Activated CD4-positive, alpha-beta T cell treated with anti-CD3 and anti-CD28 coated beads, Interleukin-10, Interleukin-2, amounts not matched to agents 100 ng/mL and 50 ng/mL, durations not matched to agents 16 hours and 8 hours (primary cell): Measurements from ENCODE around the gene EMC6.

Experiments used
- DNase-seq: peaks from one replicate; pipeline ENCODE4 v3.0.0-alpha.2; 2020

Gene EMC6

DNA sequence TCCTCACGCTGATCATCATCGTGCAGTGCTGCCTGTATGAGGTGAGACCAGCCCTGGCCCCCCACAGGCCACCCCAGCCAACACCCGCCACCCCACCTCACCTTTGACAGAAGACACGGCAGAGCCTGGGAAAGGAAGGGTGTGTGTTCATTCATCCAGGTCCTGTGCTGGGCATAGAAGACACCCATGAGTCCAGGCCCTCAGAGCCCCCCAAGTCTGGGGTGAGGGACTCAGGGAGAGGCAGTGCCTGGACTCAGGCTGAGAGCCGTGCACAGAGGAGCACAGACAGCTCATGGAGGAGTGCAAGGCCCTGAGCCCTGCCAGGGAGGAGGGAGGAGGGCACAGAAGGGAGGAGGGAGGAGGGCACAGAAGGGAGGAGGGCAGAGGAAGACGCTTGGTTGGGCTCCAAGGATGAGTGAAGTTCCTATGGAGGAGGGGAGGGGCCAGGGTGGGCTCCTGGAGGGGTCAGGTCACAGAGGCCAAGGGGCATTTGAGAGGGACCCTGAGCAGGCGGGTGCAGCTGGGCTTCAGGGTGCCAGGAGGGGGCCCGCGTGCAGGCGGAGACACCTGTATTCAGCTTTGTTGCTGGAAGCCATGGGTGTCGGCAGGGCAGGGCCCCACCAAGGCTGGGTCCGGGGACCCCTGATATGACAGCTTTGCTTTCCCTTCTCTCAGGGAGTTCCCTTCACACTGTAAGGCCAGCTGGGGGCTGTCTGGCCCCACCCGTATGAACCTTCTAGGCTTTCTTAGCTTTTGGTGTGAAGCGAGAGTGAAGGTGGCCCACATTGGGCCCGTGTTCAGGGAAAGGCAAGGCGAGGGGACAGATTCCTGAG is 11.6 kb upstream of the EMC6 start:
- no peak for DNase-seq

DNA sequence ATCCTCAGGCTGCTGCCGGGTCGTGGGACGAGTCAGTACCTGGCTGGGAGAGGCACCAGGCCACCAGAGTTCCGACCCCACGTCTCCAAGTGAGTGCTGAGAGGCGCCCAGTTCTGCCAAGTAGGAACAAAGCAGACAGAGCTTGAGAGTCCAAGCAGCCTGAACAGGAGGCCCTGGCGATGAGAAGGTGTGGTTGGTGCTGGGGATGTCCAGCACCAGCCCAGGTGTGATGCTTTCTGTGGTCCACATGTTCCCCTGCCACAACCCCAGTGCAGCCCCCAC is 11.1 kb upstream of the EMC6 start:
- DNase-seq: no peak

DNA sequence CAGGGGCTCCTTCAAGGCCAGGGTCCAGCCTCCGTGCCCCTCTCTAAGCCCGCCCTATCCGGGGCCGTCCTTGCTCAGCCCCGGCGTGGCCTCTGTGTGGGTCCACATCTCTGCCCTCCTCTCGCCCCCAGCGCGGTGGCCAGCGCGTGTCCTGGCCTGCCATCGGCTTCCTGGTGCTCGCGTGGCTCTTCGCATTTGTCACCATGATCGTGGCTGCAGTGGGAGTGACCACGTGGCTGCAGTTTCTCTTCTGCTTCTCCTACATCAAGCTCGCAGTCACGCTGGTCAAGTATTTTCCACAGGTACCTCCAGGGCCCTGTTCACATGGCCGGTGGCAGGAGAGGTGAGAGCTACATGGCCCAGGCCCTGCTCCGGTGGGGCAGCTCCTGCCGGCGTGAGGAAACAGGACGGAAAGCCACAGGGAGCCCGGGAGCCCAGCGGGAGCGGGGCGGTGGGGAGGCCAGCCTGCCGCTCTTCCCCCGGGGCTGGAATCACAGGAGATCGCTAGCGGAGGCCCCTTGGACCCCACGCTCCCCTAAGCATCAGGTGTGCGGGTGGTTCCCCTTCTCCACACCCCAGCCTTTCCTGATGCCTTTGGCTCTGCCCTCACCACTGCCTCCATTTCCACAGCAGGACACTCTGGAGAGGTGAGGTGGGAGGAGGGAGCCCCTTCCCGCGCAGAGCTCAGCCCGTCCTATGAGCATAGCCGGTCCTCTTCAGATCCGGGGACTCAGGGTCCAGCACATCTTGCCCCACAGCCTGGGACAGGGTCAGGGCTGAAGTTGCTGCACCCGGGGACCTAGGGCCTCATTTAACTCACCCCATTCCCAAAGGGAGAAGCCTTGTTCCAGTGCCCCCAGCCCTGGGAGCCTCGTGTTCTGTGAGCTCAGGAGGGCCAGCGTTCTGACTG is 10.5 kb upstream of the EMC6 start:
- DNase-seq: no peak

DNA sequence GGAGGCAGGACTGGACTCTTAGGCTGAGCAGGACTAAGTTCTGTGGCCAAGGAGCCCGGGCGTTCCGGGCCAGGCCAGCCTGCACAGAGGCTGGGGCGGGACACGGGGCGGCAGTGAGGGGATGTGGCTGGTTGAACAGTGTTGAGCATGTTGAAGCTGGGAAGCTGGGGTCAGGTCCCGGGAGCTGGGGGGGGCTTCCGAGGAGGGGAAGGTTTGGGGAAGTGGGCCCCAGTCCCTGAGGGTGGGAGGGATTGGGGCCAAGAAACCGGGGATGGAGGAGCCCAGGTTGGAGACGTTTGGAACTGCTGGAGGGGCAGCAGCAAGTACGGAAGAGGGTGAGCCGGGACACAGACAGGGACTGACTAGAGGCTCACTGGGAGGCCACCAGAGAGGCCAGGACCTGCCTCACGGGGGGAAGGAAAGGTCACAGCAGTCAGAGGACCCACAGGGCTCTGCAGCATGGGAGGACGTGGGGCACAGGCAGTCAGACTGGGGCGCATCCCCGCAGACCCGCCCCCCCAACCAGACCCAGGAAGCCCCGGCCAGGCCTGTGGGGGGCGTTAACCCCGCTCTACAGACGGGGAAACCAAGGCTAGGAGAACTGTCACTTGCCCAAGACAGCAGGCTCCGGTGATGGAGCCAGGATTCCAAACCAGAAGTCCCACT is 9.7 kb upstream of the EMC6 start:
- no peak for DNase-seq

DNA sequence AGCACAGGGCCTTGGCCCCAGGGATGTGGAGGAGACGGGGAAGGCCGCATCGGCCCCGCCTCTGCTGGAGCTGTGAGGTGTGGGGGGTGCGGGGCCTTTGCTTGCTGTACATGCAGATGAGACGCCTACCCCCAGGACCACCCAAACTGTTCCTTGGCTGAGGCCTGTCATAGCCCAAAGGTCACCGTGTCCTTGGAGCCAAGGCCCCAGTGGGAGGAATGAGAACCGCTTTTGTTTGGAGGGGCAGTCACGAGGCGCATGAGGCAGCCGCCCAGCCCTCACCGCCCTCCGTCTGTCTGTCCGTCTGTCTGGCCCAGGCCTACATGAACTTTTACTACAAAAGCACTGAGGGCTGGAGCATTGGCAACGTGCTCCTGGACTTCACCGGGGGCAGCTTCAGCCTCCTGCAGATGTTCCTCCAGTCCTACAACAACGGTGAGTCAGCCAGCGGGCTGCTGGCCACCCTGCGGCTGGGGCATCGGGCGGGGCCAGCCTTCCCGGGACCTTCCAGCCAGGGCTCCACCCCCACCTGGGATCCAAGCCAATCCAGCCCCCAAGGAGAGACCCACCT is 9.0 kb upstream of the EMC6 start:
- DNase-seq: no peak

DNA sequence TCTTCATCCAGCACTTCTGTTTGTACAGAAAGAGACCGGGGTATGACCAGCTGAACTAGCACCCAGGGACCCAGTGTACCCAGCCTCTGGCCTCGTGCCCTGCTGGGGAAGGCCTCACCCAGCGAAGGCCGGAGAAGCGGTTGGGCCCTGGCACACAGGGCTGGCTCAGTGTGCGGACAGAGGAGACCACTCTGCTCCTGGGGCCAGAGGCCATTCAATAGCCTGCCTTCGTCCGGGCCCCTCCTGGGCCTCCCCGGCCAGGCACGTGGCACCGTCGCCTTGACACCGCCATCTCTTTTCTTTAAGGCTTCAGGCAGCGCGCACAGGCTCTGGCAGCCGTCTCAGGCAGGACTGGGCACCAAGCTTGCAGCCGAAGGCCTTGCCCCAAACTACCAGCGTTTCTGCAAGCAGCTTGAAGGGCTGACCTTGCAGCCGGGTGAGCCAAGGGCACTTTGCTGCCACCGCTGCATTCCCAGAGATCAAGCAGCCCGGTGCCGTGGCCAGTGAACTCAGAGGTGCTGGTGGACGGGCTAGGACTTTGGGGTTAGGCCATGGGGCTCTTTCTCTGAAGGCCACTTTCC is 8.2 kb upstream of the EMC6 start:
- DNase-seq: no peak

DNA sequence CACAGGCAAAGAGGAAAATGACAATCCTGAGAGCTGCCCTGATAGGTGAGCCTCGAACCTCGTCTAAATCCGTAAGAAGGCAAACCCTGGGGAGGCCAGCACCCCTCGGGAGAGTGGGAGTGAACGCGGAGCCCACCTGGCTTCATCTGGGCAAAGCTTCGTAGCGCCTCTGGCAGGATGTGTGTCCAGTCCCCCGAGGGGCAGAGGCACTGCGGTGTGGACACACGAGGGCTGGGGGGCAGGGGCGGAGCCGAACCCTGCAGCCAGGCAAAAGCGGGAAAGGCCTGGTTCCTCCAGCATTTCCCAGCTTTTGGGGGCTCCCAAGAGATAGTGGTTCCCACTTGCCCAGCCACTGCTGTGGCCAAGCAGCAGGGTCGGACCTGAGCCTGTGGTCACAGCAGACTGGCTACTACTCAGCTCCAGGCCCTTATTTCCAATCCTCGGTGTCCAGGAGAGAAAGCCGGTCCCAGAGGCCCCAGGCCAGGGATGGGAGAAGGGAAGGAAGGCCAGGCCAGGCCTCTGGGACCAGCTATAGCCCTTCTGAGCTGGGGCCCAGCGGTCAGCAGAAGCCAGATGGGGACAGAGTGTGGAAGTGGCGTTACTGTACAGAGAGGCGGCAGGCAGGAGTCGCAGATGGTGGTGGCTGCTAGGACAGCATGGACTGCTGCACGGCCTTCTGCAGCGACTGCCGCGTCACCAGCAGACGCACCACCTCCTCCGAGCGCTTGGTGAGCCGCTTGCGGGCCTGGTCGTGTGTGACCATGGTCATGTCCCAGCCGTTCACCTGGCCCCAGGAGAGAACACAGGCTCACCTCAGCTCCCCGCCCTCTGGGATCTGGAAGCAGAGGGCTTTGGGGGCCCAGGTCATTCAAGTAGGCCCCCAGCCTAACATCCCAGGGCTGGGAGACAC is 5.3 kb upstream of the EMC6 start:
- DNase-seq: no peak

DNA sequence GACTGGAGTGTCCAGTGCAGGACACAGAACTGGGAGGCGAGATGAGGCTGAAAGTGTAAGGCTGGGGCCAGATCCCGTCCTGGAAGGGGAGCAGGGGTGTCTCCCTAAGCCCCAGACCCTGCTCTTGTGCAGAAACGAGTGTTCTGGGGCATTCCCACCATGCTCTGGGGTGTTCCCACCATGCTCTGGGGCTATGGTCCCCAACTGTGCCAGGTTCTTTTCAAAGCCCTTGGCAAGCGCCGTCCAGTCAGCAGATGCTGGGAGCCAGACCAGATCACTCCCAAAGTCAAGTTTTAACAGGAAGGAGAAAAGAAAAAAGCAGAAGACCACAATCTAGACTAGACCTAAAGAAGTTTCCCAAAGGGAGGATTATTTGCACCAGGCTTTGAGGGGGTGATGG is 2.8 kb upstream of the EMC6 start:
- DNase-seq: no peak

DNA sequence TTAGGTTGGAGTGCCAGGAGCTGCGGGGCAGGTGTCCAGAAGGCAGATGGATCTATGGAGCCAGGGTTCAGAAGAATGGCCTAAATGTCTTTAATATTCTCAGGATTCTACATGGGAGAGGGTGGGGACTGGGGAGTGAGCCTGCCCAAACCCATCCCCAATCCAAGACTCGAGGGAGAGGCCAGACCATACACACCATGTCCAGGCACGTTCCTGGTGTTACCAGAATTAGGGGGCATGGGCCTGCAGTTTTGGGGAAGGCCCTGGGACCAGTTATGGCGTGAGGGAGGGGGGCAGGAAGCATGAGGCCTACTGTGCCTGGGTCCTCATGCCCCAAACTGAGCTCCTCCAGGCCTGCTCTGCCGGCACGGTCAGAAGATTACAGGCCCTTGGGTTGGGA is 2.1 kb upstream of the EMC6 start:
- DNase-seq: no peak

DNA sequence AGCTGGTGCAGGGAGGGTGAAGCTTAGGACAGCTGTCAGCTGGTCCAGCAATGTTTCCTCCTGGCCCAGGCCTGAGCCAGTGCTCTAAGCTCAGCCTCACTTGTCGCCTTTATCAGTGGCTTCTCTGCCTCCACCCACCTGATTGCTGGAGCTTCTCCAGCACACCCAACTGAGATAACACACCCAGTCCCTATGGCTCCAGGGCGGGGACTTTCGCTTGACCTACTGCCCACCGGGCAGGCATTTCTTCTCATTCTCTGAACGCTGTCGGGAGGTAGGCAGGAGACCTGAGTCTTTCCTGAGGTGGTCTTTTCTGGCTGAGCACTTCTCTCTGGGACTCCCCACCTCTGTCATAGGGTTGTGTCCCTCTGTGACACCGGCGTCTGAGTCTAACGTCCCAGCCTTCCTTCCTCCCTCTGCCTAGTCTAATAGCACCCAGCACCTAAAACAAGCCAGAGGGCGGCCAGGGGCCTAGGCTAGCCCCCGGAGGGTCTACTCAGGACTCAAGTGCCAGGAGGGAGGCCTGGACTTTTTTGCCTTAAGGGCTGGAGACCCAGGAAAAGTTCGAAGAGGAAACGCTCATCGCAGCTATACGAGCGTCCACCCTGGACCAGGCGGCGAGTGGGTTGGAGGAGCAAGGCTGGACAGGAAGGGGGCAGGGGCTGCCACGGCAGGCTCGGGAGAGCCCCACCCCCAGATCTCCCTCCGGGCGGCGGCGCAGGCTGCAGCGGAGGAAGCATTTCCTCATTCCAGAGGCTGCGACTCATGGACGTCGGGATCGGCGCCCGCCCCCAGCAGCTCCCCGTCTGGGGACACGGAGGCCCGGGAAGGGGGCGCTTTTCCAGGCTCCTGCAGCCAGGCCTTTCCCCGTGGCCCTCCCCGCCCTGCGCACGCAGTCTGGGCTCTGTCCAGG is 990 bp upstream of the EMC6 start:
- DNase-seq: peak; percentile 19

DNA sequence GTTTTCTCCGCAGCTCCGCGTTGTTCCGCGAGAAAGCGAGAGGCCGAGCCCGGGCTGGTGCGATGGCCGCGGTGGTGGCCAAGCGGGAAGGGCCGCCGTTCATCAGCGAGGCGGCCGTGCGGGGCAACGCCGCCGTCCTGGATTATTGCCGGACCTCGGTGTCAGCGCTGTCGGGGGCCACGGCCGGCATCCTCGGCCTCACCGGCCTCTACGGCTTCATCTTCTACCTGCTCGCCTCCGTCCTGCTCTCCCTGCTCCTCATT is 404 bp downstream of the EMC6 start:
- no peak for DNase-seq

DNA sequence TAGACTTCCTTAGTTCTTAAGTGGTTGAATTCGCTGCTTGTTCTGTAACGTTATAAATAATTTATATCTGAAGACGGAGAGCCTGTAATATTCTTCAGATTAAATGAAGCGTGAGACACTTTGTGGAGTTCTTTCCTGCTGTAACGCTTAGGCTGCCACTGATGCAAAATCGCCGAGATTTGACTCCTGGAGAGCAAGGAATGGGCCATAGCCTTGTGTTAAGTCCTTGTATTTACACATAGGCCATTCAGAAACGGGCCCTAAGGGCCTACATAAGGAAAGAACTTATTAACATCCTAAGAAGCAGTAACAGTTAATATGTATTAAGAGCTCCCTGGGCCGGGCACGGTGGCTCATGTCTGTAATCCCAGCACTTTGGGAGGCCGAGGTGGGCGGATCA is 936 bp downstream of the EMC6 start:
- DNase-seq: no peak

DNA sequence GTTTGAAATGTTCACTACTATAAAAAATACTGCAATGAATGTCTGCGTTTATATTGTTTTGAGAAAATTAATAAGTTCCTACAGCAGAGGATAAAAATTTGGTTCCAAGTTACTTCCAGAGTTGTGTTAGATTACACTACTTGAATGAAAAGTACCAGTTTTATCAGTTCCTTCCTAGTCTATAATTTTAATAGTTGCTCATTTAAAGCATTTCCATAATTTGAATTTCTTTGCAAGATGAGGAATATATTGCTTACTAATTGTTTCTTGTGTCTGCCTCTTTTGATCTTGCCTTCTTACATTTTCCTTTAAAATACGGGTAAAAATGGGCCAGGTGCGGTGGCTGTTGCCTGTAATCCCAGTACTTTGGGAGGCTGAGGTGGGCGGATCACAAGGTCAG is 4.0 kb downstream of the EMC6 start:
- DNase-seq: no peak

DNA sequence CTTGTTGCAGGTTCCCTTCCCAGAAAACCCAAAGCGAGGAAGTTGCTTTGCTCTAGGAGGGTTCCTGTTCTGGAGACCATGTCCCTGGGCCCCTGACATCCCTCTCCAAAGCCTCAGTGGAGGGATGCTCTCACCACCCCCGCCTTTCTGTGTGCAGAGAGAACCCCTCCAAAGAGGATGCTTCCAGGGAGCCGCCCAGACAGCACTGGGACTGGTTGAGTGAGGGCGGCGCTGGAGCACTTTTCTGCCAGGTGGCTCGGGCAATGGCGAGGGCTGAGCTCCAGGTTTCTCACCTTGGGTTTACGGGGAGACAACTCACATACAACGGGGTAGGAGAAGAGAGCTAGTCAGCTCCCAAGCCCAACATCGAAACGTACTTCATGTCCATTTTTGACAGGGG is 7.3 kb downstream of the EMC6 start:
- no peak for DNase-seq

DNA sequence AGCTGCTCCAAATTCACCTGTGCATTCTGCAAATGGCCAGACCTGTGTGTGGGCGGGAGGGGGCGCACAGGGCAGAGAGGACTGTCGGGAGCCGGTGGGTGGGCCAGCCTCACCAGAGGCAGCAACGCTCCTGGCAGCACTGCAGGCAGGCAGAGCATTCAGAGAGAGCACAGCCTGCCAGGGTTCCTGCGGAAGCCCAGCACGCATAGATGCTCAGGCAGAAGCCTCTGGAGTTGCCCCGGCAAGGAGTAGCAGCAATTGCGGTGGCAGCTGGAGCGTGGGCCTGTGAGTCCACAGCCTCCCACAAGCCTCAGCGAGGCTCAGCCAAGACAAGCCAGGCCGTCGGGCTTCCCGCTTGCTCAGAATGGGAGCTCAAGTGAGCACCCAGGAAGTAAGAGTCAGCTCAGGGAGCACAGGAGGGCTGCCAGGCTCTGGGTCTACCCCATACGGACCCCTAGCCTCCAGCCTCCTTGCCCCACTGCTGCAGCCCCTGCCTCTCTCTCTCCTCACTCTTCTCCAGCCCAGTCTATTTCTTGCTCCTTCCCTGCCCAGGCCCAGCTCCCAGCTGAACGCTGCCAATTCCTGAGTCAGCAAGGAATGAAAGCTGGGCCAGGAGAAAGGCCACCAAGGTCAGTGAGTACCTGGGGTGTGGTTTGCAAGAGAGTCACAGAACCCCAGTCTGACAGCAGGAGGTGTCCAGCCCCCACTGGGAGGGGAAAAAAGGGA is 9.6 kb downstream of the EMC6 start:
- no peak for DNase-seq

DNA sequence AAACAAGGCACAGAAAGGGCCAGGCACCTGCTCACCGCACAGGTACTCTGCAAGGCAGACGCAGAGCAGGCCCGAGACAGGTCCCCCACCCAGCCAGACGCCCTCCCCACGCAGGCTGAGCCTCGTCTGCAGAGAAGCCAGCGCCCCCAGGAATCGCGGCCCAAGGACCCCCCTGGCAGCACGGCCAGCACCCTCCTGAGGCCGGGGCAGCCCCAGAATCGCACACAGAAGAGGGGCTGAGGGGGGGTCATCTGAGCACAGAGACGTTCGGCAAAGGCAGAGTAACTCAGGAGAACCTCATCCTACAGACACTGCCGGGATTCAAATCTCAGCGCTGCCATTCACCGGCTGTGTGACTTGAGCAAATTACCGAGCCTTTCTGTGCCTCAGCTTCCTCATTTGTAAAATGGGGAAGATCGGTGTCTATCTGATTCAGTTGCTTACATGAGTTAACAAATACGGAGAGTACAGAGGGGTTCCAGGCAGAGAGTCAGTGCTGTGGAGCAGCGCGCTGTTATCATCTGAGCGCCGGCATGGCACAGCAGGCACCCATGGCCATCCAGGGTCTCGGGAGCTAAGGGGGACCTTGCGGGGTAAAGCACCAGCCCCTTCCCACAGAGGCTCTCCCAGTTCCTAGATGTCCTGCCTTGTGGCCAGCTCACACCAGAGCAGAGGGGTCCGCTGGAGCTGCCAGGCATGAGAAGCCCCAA is 10.4 kb downstream of the EMC6 start:
- no peak for DNase-seq

DNA sequence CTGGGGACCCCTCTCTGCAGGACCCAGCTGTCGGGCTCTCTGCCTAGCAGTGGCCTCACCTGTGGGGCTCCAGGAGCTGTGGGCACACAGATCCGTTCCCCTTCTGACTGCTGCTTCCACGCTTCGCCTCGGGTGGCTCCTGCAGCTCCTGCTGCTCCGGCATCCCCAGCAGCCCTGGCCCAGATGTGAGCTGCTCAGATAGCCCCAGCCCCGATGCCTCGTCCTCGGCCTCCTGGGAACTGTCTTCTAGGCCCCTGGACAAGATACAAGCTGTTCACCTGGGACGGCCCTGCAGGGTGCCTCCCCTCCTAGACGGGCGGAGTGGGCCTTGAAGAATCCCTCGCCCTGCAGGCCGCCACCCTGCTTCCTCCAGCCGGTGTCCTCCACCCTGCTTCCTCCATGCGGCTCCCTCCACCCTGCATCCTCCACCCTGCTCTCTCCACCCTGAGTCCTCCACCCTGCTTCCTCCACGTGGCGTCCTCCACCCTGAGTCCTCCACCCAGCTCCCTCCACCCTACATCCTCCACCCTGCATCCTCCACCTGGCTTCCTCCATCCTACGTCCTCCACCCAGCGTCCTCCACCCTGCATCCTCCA is 11.0 kb downstream of the EMC6 start:
- DNase-seq: no peak

DNA sequence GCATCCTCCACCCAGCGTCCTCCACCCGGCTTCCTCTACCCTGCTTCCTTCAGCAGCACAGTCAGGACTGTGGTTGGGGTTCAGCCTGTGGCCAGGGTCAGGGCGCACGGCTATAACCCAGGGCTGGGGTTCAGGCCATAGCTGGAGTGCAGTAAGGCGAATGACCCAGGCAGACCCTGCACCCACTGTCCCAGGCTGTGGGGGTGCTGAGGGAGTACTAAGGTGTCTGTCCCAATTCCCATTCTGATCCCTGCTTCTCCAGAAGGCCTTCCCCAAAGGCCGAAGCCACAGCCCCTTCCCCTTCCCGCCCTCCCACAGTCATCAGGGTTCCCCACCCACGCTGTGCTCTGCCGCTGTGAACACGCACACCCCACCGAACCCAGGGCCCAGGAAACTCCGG is 12.4 kb downstream of the EMC6 start:
- DNase-seq: no peak

DNA sequence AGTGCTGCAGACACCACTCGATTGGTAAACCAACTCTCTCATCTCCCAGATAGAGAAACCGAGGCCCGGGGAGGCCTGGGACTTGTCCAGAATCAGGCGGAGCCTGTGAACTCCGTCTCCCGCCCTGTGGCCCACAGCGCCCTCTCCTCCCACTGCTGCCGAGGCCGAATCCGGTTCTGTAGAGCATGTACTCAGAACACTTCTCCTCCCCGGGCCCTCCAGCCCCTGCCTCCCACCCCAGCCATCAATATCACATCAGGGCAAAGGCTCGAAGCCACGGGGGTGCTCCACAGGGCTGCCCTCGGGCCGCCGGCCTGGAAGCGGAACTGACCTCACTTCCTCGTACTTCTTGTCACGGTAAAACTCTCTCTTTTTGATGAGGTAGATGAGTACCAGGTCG is 13.0 kb downstream of the EMC6 start:
- no peak for DNase-seq
